Suprapubic skin (tissue), 4 donors: Measurements from ENCODE around the gene TLCD3B. TPM values are rescaled to one million over a fixed set of nuclear protein-coding genes. Genes with fewer than 3 reads are reported as not detected.
"Not testable (repeated sequence)": the region's sequence is repeated elsewhere in the genome, so short reads cannot be mapped to it uniquely, and the experiment has no call there.

Experiments used
- DNase-seq, 2 donors: peaks; one replicate each; pipeline ENCODE4 v3.0.0-alpha.2; 2019; ENCODE audit warnings: low spot score in 2 of 2
- H3K27ac ChIP-seq: fragments of 200-600 bp; sonication (generic); one replicate; pipeline ENCODE4 v1.5.1; 2019
- H3K27me3 ChIP-seq: fragments of 200-600 bp; sonication (generic); one replicate; pipeline ENCODE4 v1.5.1; 2019
- H3K36me3 ChIP-seq: fragments of 200-600 bp; sonication (generic); one replicate; pipeline ENCODE4 v1.5.1; 2019
- H3K4me1 ChIP-seq: fragments of 200-600 bp; sonication (generic); one replicate; pipeline ENCODE4 v1.5.1; 2019
- H3K4me3 ChIP-seq: fragments of 200-600 bp; sonication (generic); one replicate; pipeline ENCODE4 v1.5.1; 2019; ENCODE audit warnings: mild to moderate bottlenecking
- H3K9me3 ChIP-seq: fragments of 200-600 bp; sonication (generic); one replicate; pipeline ENCODE4 v1.5.1; 2019
- EP300 ChIP-seq: sonication (generic); formaldehyde crosslinking; IDR thresholded peaks from one replicate; pipeline ENCODE4 v1.6.1; 2017; ENCODE audit warnings: antibody characterized with exemption
- POLR2A ChIP-seq, 2 donors: fragments of 450-650 bp; IDR thresholded peaks; one replicate each; pipeline ENCODE4 v1.6.1; 2017; ENCODE audit warnings: antibody characterized with exemption in 2 of 2, mild to moderate bottlenecking in 2 of 2, moderate library complexity in 2 of 2
- POLR2AphosphoS5 ChIP-seq, 3 donors: sonication (generic); formaldehyde crosslinking; IDR thresholded peaks; one replicate each; pipeline ENCODE4 v1.6.1; 2017; ENCODE audit warnings: antibody characterized with exemption in 3 of 3
- WGBS: methylation state at CpG from one replicate; pipeline ENCODE4 v1.1.5; 2018; 5-methylcytosine and 5-hydroxymethylcytosine counted together
- total RNA-seq, 4 donors: library from RNA; depleted of rRNA; stranded (reverse); fragments of >200 nt; gene quantifications; one replicate each; pipeline ENCODE4 v1.1.0, GENCODE V29; 2016
- TF ChIP-seq, protein P1 (sequence below), 2 donors: fragments of 200-600 bp in 1 of 2; fragments of 450-650 bp in 1 of 2; sonication (generic) in 1 of 2; IDR thresholded peaks; one replicate each; pipeline ENCODE4 v1.5.1; 2016 to 2019; ENCODE audit warnings: antibody characterized with exemption in 2 of 2, mild to moderate bottlenecking in 1 of 2, moderate library complexity in 1 of 2

Gene TLCD3B
- total RNA-seq, 4 donors from 2014 or later: 0.81 to 1.4 TPM; not detected in 2

DNA sequence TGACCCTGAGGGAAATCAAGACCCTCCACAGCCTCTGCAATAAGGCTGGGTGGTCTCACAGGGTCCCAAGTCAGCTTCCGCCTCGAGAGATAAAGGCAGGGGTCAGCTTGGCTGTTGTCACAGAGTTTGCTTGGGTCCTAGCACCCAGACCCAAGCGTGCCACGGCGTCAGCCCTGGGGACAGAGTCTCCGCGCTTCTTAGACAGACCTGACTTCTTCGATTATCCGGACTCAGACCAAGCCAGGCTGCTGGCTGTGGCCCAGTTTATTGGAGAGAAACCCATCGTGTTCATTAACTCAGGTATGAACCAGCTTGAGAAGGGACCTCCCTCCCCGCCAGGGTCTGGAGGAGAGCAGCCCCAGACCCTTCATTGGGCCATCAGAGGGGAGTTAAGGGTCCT is 7.5 kb downstream of the TLCD3B start:
- TF ChIP-seq EP300: no peak
- TF ChIP-seq, protein P1, sequence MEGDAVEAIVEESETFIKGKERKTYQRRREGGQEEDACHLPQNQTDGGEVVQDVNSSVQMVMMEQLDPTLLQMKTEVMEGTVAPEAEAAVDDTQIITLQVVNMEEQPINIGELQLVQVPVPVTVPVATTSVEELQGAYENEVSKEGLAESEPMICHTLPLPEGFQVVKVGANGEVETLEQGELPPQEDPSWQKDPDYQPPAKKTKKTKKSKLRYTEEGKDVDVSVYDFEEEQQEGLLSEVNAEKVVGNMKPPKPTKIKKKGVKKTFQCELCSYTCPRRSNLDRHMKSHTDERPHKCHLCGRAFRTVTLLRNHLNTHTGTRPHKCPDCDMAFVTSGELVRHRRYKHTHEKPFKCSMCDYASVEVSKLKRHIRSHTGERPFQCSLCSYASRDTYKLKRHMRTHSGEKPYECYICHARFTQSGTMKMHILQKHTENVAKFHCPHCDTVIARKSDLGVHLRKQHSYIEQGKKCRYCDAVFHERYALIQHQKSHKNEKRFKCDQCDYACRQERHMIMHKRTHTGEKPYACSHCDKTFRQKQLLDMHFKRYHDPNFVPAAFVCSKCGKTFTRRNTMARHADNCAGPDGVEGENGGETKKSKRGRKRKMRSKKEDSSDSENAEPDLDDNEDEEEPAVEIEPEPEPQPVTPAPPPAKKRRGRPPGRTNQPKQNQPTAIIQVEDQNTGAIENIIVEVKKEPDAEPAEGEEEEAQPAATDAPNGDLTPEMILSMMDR (IDR thresholded peaks at IDR 0.05): no peak
- no peak for TF ChIP-seq POLR2A (IDR thresholded peaks at IDR 0.05)
- no peak for TF ChIP-seq POLR2AphosphoS5 (IDR thresholded peaks at IDR 0.05)
- no peak for DNase-seq
- peaks cover 37% of the 10 kb centered on the region for H3K27me3 ChIP-seq
- peaks cover 10% of the 10 kb centered on the region for H3K4me1 ChIP-seq
- H3K27ac ChIP-seq: no peak overlapping the region
- H3K9me3 ChIP-seq: no peaks in the 10 kb centered on the region
- no peaks in the 10 kb centered on the region for H3K36me3 ChIP-seq
- WGBS: 90% methylated on average over 9 of the region's 11 CpGs
- no peak overlapping the region for H3K4me3 ChIP-seq

DNA sequence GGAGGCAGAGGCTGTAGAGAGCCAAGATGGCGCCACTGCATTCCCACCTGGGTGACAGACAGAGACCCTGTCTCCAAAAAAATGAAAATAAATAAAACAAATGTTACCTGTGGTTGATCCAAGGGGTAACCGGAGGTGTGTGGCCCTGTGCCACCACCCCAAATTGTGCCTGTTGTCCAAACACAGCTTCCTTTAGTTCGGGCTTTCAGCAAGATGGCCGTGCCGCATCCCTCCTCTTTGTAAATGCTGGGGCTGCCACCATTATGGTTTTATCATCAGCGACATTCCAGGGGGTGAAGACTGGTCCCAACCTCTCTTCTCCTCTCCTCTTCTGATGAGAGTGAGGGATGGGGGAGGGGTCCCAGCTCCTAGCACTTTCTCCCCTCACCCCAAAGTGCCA is 8.2 kb downstream of the TLCD3B start, which contains the start of gene C16orf92:
Gene C16orf92 (plus strand): TSS at position 312 of the 400 bp plus-strand sequence. CDS start 143 bp downstream, outside the sequence.
- Histone ChIP-seq H3K4me1 (peaks cover 10% of the 10 kb centered on the region), H3K27ac (no peak within 1 kb of the TSS), H3K27me3 (peaks cover 31% of the 10 kb centered on the region), H3K36me3 (no peaks in the 10 kb centered on the region), H3K9me3 (no peaks in the 10 kb centered on the region), H3K4me3 (no peak within 1 kb of the TSS)
- no peak for DNase-seq
- 79% methylated on average over 6 of the region's 6 CpGs for WGBS
- TF ChIP-seq, protein P1 (IDR thresholded peaks at IDR 0.05): no peak
- no peak for TF ChIP-seq POLR2AphosphoS5 (IDR thresholded peaks at IDR 0.05)

DNA sequence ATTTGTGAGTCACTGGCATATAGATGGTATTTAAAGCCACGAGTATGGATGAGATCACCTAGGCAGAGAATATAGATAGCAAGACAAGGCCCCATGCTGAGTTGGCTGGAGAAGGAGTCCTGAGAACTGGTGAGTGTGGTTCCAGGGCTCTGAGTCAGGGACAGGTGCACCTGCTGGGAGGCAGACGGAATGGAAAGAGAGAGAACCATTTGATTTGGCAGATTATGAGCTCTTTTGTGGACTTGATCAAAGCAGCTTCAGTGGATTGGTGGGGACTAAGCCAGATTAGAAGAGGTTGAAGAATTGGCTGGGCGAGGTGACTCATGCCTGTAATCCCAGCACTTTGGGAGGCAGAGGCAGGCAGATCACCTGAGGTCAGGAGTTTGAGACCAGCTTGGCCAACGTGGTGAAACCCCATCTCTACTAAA is 12.3 kb downstream of the TLCD3B start:
- Histone ChIP-seq H3K4me3 (no peak overlapping the region), H3K4me1 (peaks cover 10% of the 10 kb centered on the region), H3K9me3 (no peaks in the 10 kb centered on the region), H3K27ac (no peak overlapping the region), H3K27me3 (no peaks in the 10 kb centered on the region), H3K36me3 (no peaks in the 10 kb centered on the region)
- TF ChIP-seq, protein P1 (IDR thresholded peaks at IDR 0.05): no peak
- TF ChIP-seq POLR2A (IDR thresholded peaks at IDR 0.05) (no peak), POLR2AphosphoS5 (IDR thresholded peaks at IDR 0.05) (no peak), EP300 (no peak)
- 64% methylated on average over 4 of the region's 4 CpGs for WGBS
- DNase-seq: no peak

DNA sequence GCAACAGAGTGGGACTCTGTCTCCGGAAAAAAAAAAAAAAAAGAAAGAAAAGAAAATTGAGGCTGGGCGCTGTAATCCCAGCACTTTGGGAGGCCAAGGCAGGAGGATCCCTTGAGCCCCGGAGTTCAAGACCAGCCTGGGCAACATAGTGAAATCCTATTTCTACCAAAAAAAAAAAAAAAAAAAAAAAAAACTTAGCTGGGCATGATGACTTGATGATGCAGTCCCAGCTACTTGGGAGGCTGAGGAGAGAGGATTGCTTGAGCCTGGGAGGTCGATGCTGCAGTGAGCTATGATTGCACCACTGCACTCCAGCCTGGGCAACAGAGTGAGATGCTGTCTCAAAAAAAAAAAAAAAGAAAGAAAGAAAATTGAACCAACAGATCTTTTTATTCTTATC is 13.1 kb downstream of the TLCD3B start:
- H3K4me1 ChIP-seq: peaks cover 10% of the 10 kb centered on the region
- not testable (repeated sequence) for H3K36me3 ChIP-seq, H3K27me3 ChIP-seq, H3K27ac ChIP-seq, DNase-seq, H3K4me3 ChIP-seq, H3K9me3 ChIP-seq
- 85% methylated on average over 4 of the region's 4 CpGs for WGBS

DNA sequence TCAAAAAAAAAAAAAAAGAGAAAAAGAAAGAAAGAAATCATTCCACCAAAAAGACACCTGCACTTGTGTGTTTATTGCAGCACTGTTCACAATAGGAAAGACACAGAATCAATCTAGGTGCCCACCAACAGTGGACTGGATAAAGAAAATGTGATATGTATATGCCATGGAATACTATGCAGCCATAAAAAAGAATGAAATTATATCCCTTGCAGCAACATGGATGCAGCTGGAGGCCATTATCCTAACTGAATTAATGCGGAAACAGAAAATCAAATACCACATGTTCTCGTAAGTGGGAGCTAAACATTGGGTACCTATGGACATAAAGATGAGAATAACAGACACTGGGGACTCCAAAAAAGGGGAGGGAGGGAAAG is 13.8 kb downstream of the TLCD3B start:
- H3K36me3 ChIP-seq: no peaks in the 10 kb centered on the region
- no peak overlapping the region for H3K4me3 ChIP-seq
- H3K9me3 ChIP-seq: no peaks in the 10 kb centered on the region
- no peak for DNase-seq
- no peak for TF ChIP-seq POLR2A (IDR thresholded peaks at IDR 0.05)
- TF ChIP-seq POLR2AphosphoS5 (IDR thresholded peaks at IDR 0.05): no peak
- TF ChIP-seq, protein P1 (IDR thresholded peaks at IDR 0.05): no peak
- TF ChIP-seq EP300: no peak
- H3K27me3 ChIP-seq: peaks cover 2% of the 10 kb centered on the region
- 93% methylated on average over 2 of the region's 2 CpGs for WGBS
- no peak overlapping the region for H3K27ac ChIP-seq
- H3K4me1 ChIP-seq: peaks cover 10% of the 10 kb centered on the region
